Heart right ventricle (tissue), 16 donors: Measurements from ENCODE around the gene SMAD2. TPM values are rescaled to one million over a fixed set of nuclear protein-coding genes. Genes with fewer than 3 reads are reported as not detected.

Experiments
- ATAC-seq, 8 donors: fragments of 200-7000 bp; cut with Tn5 transposase; one replicate each; pipeline ENCODE4 v1.9.1; 2020; ENCODE audit warnings: mild to moderate bottlenecking in 8 of 8, moderate library complexity in 8 of 8, moderate number of reproducible peaks in 1 of 8
- DNase-seq, 2 donors: peaks; one replicate each; pipeline ENCODE4 v3.0.0-alpha.2; 2020
- H3K27ac ChIP-seq, 10 donors: fragments of 200-600 bp; sonication (generic) in 2 of 10; one replicate each; pipeline versions ENCODE4 v1.5.0 to v1.8.0; 2020 to 2022; ENCODE audit warnings: mild to moderate bottlenecking in 3 of 10
- H3K27me3 ChIP-seq, 7 donors: fragments of 200-600 bp; one replicate each; pipeline ENCODE4 v1.8.0; 2021 to 2022; ENCODE audit warnings: mild to moderate bottlenecking in 2 of 7
- H3K36me3 ChIP-seq, 9 donors: fragments of 200-600 bp; sonication (generic) in 1 of 9; one replicate each; pipeline versions ENCODE4 v1.5.0 to v1.8.0; 2020 to 2022; ENCODE audit warnings: mild to moderate bottlenecking in 2 of 9
- H3K4me1 ChIP-seq, 9 donors: fragments of 200-600 bp; sonication (generic) in 1 of 9; one replicate each; pipeline versions ENCODE4 v1.5.0 to v1.8.0; 2020 to 2022; ENCODE audit warnings: mild to moderate bottlenecking in 4 of 9
- H3K4me3 ChIP-seq, 10 donors: fragments of 200-600 bp; sonication (generic) in 2 of 10; one replicate each; pipeline versions ENCODE4 v1.5.0 to v1.8.0; 2020 to 2022; ENCODE audit warnings: mild to moderate bottlenecking in 7 of 10, moderate library complexity in 2 of 10
- H3K9me3 ChIP-seq, 11 donors: fragments of 200-600 bp in 10 of 11; sonication (generic) in 2 of 11; one replicate each; pipeline versions ENCODE4 v1.5.0 to v1.8.0; 2013 to 2022; ENCODE audit warnings: mild to moderate bottlenecking in 2 of 11, control low read depth in 1 of 11, moderate library complexity in 1 of 11
- WGBS, 2 donors: extraction: QIAGEN DNeasy Blood & Tissue Kit; methylation state at CpG; one replicate each; pipeline ENCODE4 v1.1.7; 2013; ENCODE audit warnings: inconsistent platforms in 1 of 2; 5-methylcytosine and 5-hydroxymethylcytosine counted together
- intact Hi-C, 10 donors: fragments of 100-400 bp; cut with DNase I; formaldehyde crosslinking; loops; one replicate each; pipeline versions ENCODE4 v1.11.1 to v1.14.2; 2022
- polyA plus RNA-seq, 2 donors: library from polyadenylated mRNA; stranded (reverse); fragments of 200-250 nt; gene quantifications; one replicate each; pipeline ENCODE4 v1.2.3, GENCODE V29; 2013
- total RNA-seq, 10 donors: library from RNA; stranded (reverse); fragmentation: NEBNext Ultra II Directional in 3 of 10; extraction: Animal tissue kit (Norgen Biotek cat#: 25700) in 3 of 10; gene quantifications; one replicate each; pipeline versions ENCODE4 v1.2.1 to v1.2.4, GENCODE V29; 2021 to 2023
- TF ChIP-seq, protein P1 (sequence below), 9 donors: fragments of 200-600 bp; sonication (generic) in 2 of 9; IDR thresholded peaks; one replicate each; pipeline versions ENCODE4 v1.5.0 to v1.8.0; 2021 to 2022; ENCODE audit warnings: antibody characterized with exemption in 9 of 9, mild to moderate bottlenecking in 5 of 9, moderate library complexity in 1 of 9
- donor health status: Arrhythmogenic right ventricular cardiomyopathy.
- donor health status: ischemic (EF 13 %, LVEDD 7.1; RV severe dilation, severe dysfunction).
- donor health status: healthy with polysubstance abuse.
- donor health status: DM: no; HTN: yes; CAD: no.
- donor health status: DM: no; HTN: no; CAD: no.
- donor health status: ischemic (EF 25% LVEDD 6.9; RV normal size, moderate dysfunction).
- donor health status: ischemic (EF 25% LVEDD 5.7; RV mildly dilated, moderate dysfunction).
- donor health status: healthy.
- donor health status: DM: yes; HTN: yes; CAD: no.
- donor health status: Ischemic cardiomyopathy.
- donor health status: ischemic (EF 35%, LVEDD 5.7; RV mildly dilated, moderate dysfunction).
- donor health status: nonischemic (EF 11% LVEDD 7.7; RV severe dilation, severe dysfunction).
- donor health status: DM: yes; HTN: yes; CAD: no.
- donor health status: PGD.
- donor health status: ischemic (EF 29% LVEDD 5.4; RV normal size, mild dysfunction).
- donor health status: nonischemic (EF 23%, LVEDD 6.1; RV moderate dilation, normal function).

The SMAD2 gene
- total and polyA plus RNA-seq, 12 donors = 11.6 to 118 (median 92.9) TPM

DNA sequence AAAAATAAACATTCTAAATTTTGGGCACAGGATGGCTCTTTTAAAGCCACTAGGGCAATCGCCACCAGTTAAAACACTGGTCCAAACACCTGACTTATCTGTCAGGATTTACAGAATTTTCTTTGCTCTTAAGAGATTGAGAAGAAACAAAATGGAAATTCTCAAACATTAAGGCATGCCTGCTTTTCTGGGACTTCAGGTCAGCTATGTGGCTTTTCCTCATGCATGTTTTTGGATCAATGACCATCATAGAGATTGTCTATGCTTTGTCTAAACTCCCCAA is 112.7 kb downstream of the SMAD2 start:
- H3K36me3 ChIP-seq = peaks cover 0 to under 1% (median 0%) of the 10 kb centered on the region in 9 donors
- peaks cover 0 to 16% (median 0%) of the 10 kb centered on the region in 9 donors for H3K4me1 ChIP-seq
- intact Hi-C loops = loop anchor here in 1 of 10 donors (10.0 kb wide), 1 partner anchor 137 kb away; no protein-coding TSS in a partner anchor
- no peaks in the 10 kb centered on the region for H3K27me3 ChIP-seq
- 71 to 86% methylated on average over 1 of the region's 1 CpG for WGBS, 2 donors
- TF ChIP-seq, protein P1, sequence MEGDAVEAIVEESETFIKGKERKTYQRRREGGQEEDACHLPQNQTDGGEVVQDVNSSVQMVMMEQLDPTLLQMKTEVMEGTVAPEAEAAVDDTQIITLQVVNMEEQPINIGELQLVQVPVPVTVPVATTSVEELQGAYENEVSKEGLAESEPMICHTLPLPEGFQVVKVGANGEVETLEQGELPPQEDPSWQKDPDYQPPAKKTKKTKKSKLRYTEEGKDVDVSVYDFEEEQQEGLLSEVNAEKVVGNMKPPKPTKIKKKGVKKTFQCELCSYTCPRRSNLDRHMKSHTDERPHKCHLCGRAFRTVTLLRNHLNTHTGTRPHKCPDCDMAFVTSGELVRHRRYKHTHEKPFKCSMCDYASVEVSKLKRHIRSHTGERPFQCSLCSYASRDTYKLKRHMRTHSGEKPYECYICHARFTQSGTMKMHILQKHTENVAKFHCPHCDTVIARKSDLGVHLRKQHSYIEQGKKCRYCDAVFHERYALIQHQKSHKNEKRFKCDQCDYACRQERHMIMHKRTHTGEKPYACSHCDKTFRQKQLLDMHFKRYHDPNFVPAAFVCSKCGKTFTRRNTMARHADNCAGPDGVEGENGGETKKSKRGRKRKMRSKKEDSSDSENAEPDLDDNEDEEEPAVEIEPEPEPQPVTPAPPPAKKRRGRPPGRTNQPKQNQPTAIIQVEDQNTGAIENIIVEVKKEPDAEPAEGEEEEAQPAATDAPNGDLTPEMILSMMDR (IDR thresholded peaks at IDR 0.05) = no peak
- DNase-seq = no peak
- no peak overlapping the region for H3K4me3 ChIP-seq
- ATAC-seq = no peak
- no peaks in the 10 kb centered on the region for H3K9me3 ChIP-seq
- no peak overlapping the region for H3K27ac ChIP-seq

DNA sequence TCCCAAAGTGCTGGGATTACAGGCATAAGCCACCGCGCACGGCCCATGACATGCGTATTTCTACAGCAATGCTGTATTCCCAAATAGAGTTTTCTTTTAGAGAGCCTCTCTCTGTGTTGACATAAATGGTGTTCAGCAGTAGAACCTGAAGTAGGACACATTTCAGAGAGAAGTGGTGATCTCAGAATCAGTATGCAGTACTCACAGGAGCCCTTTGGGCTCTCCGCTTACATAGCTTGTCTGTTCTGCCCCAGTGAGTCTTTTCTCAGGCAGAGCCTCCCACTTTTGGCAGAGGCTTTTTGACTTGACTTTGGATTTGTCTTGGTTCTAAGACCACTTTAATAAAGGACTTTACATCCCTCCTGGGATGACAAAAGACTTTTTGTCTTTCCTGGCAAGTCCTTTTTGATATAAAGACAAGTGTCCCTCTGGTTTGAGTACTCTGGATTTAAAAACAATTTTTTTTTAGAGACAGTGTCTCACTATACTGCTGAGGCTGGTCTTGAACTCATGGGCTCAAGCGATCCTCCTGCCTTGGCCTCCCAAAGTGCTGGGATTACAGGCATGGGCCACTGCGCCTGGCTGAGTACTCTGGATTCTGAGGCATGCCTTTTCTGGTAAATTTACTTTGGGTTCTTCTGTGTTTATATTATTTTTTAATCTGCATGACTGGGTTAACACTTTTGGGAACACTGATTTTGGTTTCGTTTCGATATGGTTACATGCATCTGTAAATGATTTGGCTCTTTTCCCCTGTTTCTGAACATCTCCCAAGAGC is 113.3 kb downstream of the SMAD2 start:
- Histone ChIP-seq H3K4me1 (peaks cover 0 to 16% (median 0%) of the 10 kb centered on the region in 9 donors), H3K36me3 (no peaks in the 10 kb centered on the region), H3K27ac (no peak overlapping the region), H3K27me3 (no peaks in the 10 kb centered on the region), H3K9me3 (no peaks in the 10 kb centered on the region), H3K4me3 (no peak overlapping the region)
- TF ChIP-seq, protein P1 (IDR thresholded peaks at IDR 0.05) = no peak
- ATAC-seq = no peak
- no peak for DNase-seq
- intact Hi-C loops = loop anchor here in 1 of 10 donors (10.0 kb wide), 1 partner anchor 138 kb away; no protein-coding TSS in a partner anchor
- 89 to 91% methylated on average over 9 of the region's 9 CpGs for WGBS, 2 donors

DNA sequence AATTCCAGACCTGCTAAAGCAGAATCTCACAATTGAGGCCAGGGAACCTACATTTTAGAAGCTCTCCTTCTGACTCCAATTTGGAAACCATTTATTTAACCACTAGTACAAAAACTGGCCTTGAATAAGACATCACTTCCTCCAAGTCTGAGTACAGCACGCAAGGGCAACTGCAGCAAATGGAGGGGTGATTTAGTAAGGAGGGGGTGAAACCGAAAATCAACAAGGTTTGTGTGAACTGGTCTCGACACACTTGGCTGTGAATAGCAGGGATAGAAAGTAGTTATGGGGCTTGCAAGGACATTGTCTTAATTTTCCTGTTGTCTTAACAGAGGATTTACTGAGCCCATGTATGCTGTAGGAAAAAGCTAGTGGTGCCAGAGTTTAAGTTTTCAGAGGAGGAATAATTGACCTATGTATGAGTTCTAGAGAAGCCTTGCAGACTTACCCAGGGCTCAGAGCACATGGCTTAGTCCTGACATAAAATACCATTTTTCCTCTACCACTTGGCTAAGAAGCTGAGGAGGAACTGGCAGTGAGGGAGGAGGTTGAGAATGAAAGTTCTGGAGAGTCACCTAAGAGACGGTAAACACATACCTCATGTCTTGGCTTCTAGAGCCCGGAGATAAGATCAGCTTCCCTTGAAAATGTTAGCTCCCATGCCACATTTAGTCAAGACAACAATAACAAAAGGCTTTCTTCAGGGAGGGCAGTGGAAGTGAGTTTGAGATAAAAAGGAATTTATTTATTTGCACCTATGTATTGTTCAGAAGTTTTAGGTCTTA is 114.8 kb downstream of the SMAD2 start:
- intact Hi-C loops = loop anchor here in 1 of 10 donors (10.0 kb wide), 1 partner anchor 139 kb away; no protein-coding TSS in a partner anchor
- ATAC-seq = peak in 1 of 8 donors; percentile 26
- no peaks in the 10 kb centered on the region for H3K9me3 ChIP-seq
- TF ChIP-seq, protein P1 (IDR thresholded peaks at IDR 0.05) = no peak
- peaks cover 0 to 16% (median 0%) of the 10 kb centered on the region in 9 donors for H3K4me1 ChIP-seq
- H3K27ac ChIP-seq = no peak overlapping the region
- no peaks in the 10 kb centered on the region for H3K27me3 ChIP-seq
- no peak for DNase-seq
- no peaks in the 10 kb centered on the region for H3K36me3 ChIP-seq
- H3K4me3 ChIP-seq = no peak overlapping the region
- 67 to 71% methylated on average over 5 of the region's 5 CpGs for WGBS, 2 donors

DNA sequence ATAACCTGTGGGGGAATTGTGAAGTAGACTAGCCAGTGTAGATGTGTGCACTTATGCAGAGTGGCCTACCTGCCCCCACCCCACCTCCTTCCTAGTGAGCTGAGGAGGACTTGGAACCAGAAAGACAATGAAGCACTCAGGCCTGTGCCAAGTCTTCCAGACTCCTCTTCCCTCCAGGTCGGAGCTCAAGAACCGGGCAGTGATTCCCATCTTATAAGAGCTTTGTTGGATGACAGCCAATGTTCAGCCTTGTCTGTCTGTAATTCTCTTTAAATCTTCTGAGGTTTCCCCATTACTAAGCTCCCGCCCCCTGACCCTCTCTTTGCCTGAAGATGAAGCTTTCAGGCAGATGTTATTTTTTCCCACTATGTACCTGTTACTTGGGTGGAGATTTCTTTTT is 121.0 kb downstream of the SMAD2 start:
- 44 to 48% methylated on average over 3 of the region's 3 CpGs for WGBS, 2 donors
- TF ChIP-seq, protein P1 (IDR thresholded peaks at IDR 0.05) = no peak
- DNase-seq = no peak
- Histone ChIP-seq H3K27me3 (no peaks in the 10 kb centered on the region), H3K9me3 (peaks cover 0 to 8% (median 0%) of the 10 kb centered on the region in 11 donors), H3K4me1 (peaks cover 0 to 3% (median 0%) of the 10 kb centered on the region in 9 donors), H3K27ac (no peak overlapping the region), H3K36me3 (no peaks in the 10 kb centered on the region), H3K4me3 (no peak overlapping the region)
- intact Hi-C loops = no loop called here
- no peak for ATAC-seq
